Activated naive CD8-positive, alpha-beta T cell treated with anti-CD3 and anti-CD28 coated beads, Interleukin-2, amount 10 ng/mL, durations not matched to agents 7 days and 5 days (primary cell): ENCODE data around the gene ARPC1A. TPM values are rescaled to one million over a fixed set of nuclear protein-coding genes. Genes with fewer than 3 reads are reported as not detected.
A peak's percentile ranks its signal among the peaks of the same experiment; 100 is the strongest.
"Not testable (repeated sequence)": the region's sequence is repeated elsewhere in the genome, so short reads cannot be mapped to it uniquely, and the experiment has no call there.

Experiments
- ATAC-seq: fragments of 150-1000 bp; cut with Tn5 transposase; one replicate; pipeline ENCODE4 v1.10.0; 2021; ENCODE audit warnings: low read depth, moderate library complexity
- POLR2A ChIA-PET: fragments of 350-600 bp; sonication (Branson Sonifier 250); formaldehyde crosslinking; loops from one replicate; lab custom pipeline; 2021; ENCODE audit warnings: antibody characterized with exemption; lab: Charles Lee
- DNase-seq: peaks from one replicate; pipeline ENCODE4 v3.0.0; 2021
- H3K27ac Mint-ChIP-seq: one replicate; pipeline ENCODE4 v1.8.0; 2022; ENCODE audit warnings: mild to moderate bottlenecking, mixed read lengths
- H3K27me3 Mint-ChIP-seq: one replicate; pipeline ENCODE4 v1.8.0; 2022; ENCODE audit warnings: mild to moderate bottlenecking, moderate library complexity, mixed read lengths
- H3K36me3 Mint-ChIP-seq: one replicate; pipeline ENCODE4 v1.8.0; 2021; ENCODE audit warnings: mild to moderate bottlenecking, mixed read lengths
- H3K4me1 Mint-ChIP-seq: one replicate; pipeline ENCODE4 v1.8.0; 2021; ENCODE audit warnings: mixed read lengths
- H3K4me3 Mint-ChIP-seq: one replicate; pipeline ENCODE4 v1.8.0; 2022; ENCODE audit warnings: mild to moderate bottlenecking, moderate library complexity, mixed read lengths
- H3K9me3 Mint-ChIP-seq: one replicate; pipeline ENCODE4 v1.8.0; 2021; ENCODE audit warnings: mixed read lengths
- total RNA-seq, 2 experiments: library from RNA; stranded (reverse); gene quantifications; one replicate each; pipeline ENCODE4 v1.2.3, GENCODE V29; 2021

The ARPC1A gene
- total RNA-seq, 2 experiments from 2014 or later, result 50.6 to 53.5 TPM

GRCh38 chr7:99331002-99331401 lies 5.3 kb downstream of the ARPC1A start:
- H3K36me3 Mint-ChIP-seq, result peaks cover 28% of the 10 kb centered on the region

GRCh38 chr7:99339595-99339994 lies 13.9 kb downstream of the ARPC1A start:
- POLR2A ChIA-PET, result no interaction called here
- Mint-ChIP-seq H3K4me3 (no peak overlapping the region), H3K27me3 (no peaks in the 10 kb centered on the region), H3K4me1 (peaks cover 6% of the 10 kb centered on the region), H3K27ac (no peak overlapping the region), H3K36me3 (peaks cover 19% of the 10 kb centered on the region), H3K9me3 (no peaks in the 10 kb centered on the region)
- DNase-seq (no peak), ATAC-seq (no peak)

More at GRCh38 chr7:99331002-99331401, 5.3 kb downstream of the ARPC1A start:
- POLR2A ChIA-PET, result interaction anchor here (0.7 kb wide), 1 partner anchor 306 kb away, joined by 3 read pairs; no protein-coding TSS in a partner anchor
- Mint-ChIP-seq H3K4me3 (no peak overlapping the region), H3K27ac (no peak overlapping the region), H3K9me3 (no peaks in the 10 kb centered on the region), H3K4me1 (peaks cover 40% of the 10 kb centered on the region), H3K27me3 (no peaks in the 10 kb centered on the region)
- ATAC-seq (no peak), DNase-seq (no peak)

- no peak for ATAC-seq
- Mint-ChIP-seq H3K4me1 (peaks cover 6% of the 10 kb centered on the region), H3K27me3 (no peaks in the 10 kb centered on the region), H3K36me3 (peaks cover 12% of the 10 kb centered on the region), H3K4me3 (no peak overlapping the region), H3K27ac (no peak overlapping the region), H3K9me3 (no peaks in the 10 kb centered on the region)
- POLR2A ChIA-PET, result no interaction called here
- DNase-seq, result no peak
Measured at GRCh38 chr7:99340659-99341058, 15.0 kb downstream of the ARPC1A start.

GRCh38 chr7:99344061-99344647 lies 18.5 kb downstream of the ARPC1A start:
- Mint-ChIP-seq H3K9me3 (no peaks in the 10 kb centered on the region), H3K36me3 (peaks cover 13% of the 10 kb centered on the region), H3K4me3 (no peak overlapping the region), H3K4me1 (peaks cover 6% of the 10 kb centered on the region), H3K27me3 (no peaks in the 10 kb centered on the region), H3K27ac (no peak overlapping the region)
- POLR2A ChIA-PET, result interaction anchor here (0.5 kb wide), 1 partner anchor 54 kb away, joined by 3 read pairs; no protein-coding TSS in a partner anchor
- ATAC-seq (no peak), DNase-seq (no peak)

- H3K36me3 Mint-ChIP-seq, result peaks cover 16% of the 10 kb centered on the region
- POLR2A ChIA-PET, result interaction anchor here (0.6 to 1.3 kb wide), 2 partner anchors 24 to 442 kb away, joined by 3 to 4 read pairs; no protein-coding TSS in a partner anchor
- H3K9me3 Mint-ChIP-seq, H3K4me3 Mint-ChIP-seq, H3K4me1 Mint-ChIP-seq, H3K27me3 Mint-ChIP-seq, ATAC-seq, DNase-seq: not testable (repeated sequence)
- H3K27ac Mint-ChIP-seq, result peak overlapping the region; percentile 56
Measured at GRCh38 chr7:99350641-99351040, 24.9 kb downstream of the ARPC1A start.

GRCh38 chr7:99352247-99352646 lies 26.5 kb downstream of the ARPC1A start:
- peaks cover 16% of the 10 kb centered on the region for H3K36me3 Mint-ChIP-seq
- no peak for DNase-seq
- POLR2A ChIA-PET, result interaction anchor here (0.7 kb wide), 1 partner anchor 29 kb away, joined by 3 read pairs; no protein-coding TSS in a partner anchor
- no peaks in the 10 kb centered on the region for H3K9me3 Mint-ChIP-seq
- peaks cover 1% of the 10 kb centered on the region for H3K4me1 Mint-ChIP-seq
- no peak for ATAC-seq
- H3K27ac Mint-ChIP-seq, result no peak overlapping the region
- no peak overlapping the region for H3K4me3 Mint-ChIP-seq
- no peaks in the 10 kb centered on the region for H3K27me3 Mint-ChIP-seq

- no peak overlapping the region for H3K27ac Mint-ChIP-seq
- POLR2A ChIA-PET, result interaction anchor here (0.7 kb wide), 2 partner anchors 20 to 38 kb away, joined by 3 read pairs; no protein-coding TSS in a partner anchor
- DNase-seq (no peak), ATAC-seq (no peak)
- no peak overlapping the region for H3K4me3 Mint-ChIP-seq
- no peaks in the 10 kb centered on the region for H3K27me3 Mint-ChIP-seq
- no peaks in the 10 kb centered on the region for H3K9me3 Mint-ChIP-seq
- peaks cover 10% of the 10 kb centered on the region for H3K36me3 Mint-ChIP-seq
- H3K4me1 Mint-ChIP-seq, result peaks cover 1% of the 10 kb centered on the region
Measured at GRCh38 chr7:99355098-99355497, 29.4 kb downstream of the ARPC1A start.

GRCh38 chr7:99357701-99358490 lies 32.2 kb downstream of the ARPC1A start:
- Mint-ChIP-seq H3K4me1 (peaks cover 1% of the 10 kb centered on the region), H3K27ac (no peak overlapping the region), H3K4me3 (no peak overlapping the region), H3K36me3 (peaks cover 2% of the 10 kb centered on the region), H3K27me3 (no peaks in the 10 kb centered on the region), H3K9me3 (no peaks in the 10 kb centered on the region)
- DNase-seq (no peak), ATAC-seq (no peak)
- POLR2A ChIA-PET, result interaction anchor here (0.6 kb wide), 2 partner anchors 18 to 200 kb away, joined by 3 to 5 read pairs; no protein-coding TSS in a partner anchor

GRCh38 chr7:99358521-99358920 lies 32.8 kb downstream of the ARPC1A start:
- not testable (repeated sequence) for H3K36me3 Mint-ChIP-seq, ATAC-seq, H3K27me3 Mint-ChIP-seq, H3K4me1 Mint-ChIP-seq, DNase-seq, H3K27ac Mint-ChIP-seq, H3K9me3 Mint-ChIP-seq, H3K4me3 Mint-ChIP-seq
- POLR2A ChIA-PET, result interaction anchor here (0.6 kb wide), 2 partner anchors 18 to 199 kb away, joined by 3 to 5 read pairs; no protein-coding TSS in a partner anchor

- H3K27ac Mint-ChIP-seq, result no peak overlapping the region
- POLR2A ChIA-PET, result interaction anchor here (0.6 to 1.6 kb wide), 2 partner anchors 15 to 43 kb away, joined by 4 to 5 read pairs; partner anchors contain the start of gene ARPC1B
Measured at GRCh38 chr7:99359465-99360154, 33.9 kb downstream of the ARPC1A start.

GRCh38 chr7:99362801-99363200 lies 37.1 kb downstream of the ARPC1A start:
- Mint-ChIP-seq H3K27me3 (no peaks in the 10 kb centered on the region), H3K27ac (no peak overlapping the region), H3K36me3 (peaks cover 9% of the 10 kb centered on the region), H3K4me1 (no peaks in the 10 kb centered on the region), H3K9me3 (no peaks in the 10 kb centered on the region), H3K4me3 (no peak overlapping the region)
- ATAC-seq, result no peak
- POLR2A ChIA-PET, result no interaction called here
- no peak for DNase-seq

More at GRCh38 chr7:99359465-99360154, 33.9 kb downstream of the ARPC1A start:
- Mint-ChIP-seq H3K36me3 (peaks cover 5% of the 10 kb centered on the region), H3K4me1 (no peaks in the 10 kb centered on the region), H3K4me3 (no peak overlapping the region), H3K27me3 (no peaks in the 10 kb centered on the region), H3K9me3 (no peaks in the 10 kb centered on the region)
- DNase-seq, result no peak
- no peak for ATAC-seq

GRCh38 chr7:99363286-99363685 lies 37.6 kb downstream of the ARPC1A start:
- no peak for DNase-seq
- no peaks in the 10 kb centered on the region for H3K9me3 Mint-ChIP-seq
- H3K27ac Mint-ChIP-seq, result no peak overlapping the region
- H3K4me1 Mint-ChIP-seq, result no peaks in the 10 kb centered on the region
- H3K4me3 Mint-ChIP-seq, result no peak overlapping the region
- POLR2A ChIA-PET, result no interaction called here
- no peaks in the 10 kb centered on the region for H3K27me3 Mint-ChIP-seq
- no peak for ATAC-seq
- peaks cover 9% of the 10 kb centered on the region for H3K36me3 Mint-ChIP-seq
